IPS-20b (cell line): Measurements from ENCODE around the gene NUDT7.
A peak's percentile ranks its signal among the peaks of the same experiment; 100 is the strongest.

Experiments used
- H3K27ac ChIP-seq: one replicate; pipeline ENCODE4 v1.5.1; 2013; ENCODE audit warnings: low read length
- H3K27me3 ChIP-seq: 2 replicates; pipeline ENCODE4 v1.6.1; 2013; ENCODE audit warnings: mild to moderate bottlenecking, low read length, inconsistent platforms; ENCODE audit not compliant: insufficient read depth
- H3K36me3 ChIP-seq: 2 replicates; pipeline ENCODE4 v1.6.1; 2013; ENCODE audit warnings: low read depth, mild to moderate bottlenecking, inconsistent platforms, low read length, moderate library complexity; ENCODE audit not compliant: insufficient read depth
- H3K4me1 ChIP-seq: 2 replicates; pipeline ENCODE4 v1.6.1; 2013; ENCODE audit warnings: mild to moderate bottlenecking, control low read depth, inconsistent platforms, low read length, moderate library complexity; ENCODE audit not compliant: insufficient read depth
- H3K4me3 ChIP-seq: 2 replicates; pipeline ENCODE4 v1.5.1; 2013; ENCODE audit warnings: mild to moderate bottlenecking, low read length, inconsistent platforms
- H3K9ac ChIP-seq: 2 replicates; pipeline ENCODE4 v1.6.1; 2013; ENCODE audit warnings: low read depth, mild to moderate bottlenecking, inconsistent platforms, low read length, moderate library complexity
- H3K9me3 ChIP-seq: 2 replicates; pipeline ENCODE4 v1.6.1; 2013; ENCODE audit warnings: mild to moderate bottlenecking, low read depth, low read length, inconsistent platforms; ENCODE audit not compliant: insufficient read depth

Gene NUDT7

GRCh38 chr16:77722309-77723107, at the start of gene NUDT7:
Gene NUDT7, plus strand, starts transcription at chr16:77722514. Its CDS starts 69 bp downstream, at chr16:77722583.
- peak within 1 kb of the TSS; percentile 83 for H3K4me3 ChIP-seq
- peak within 1 kb of the TSS; percentile 82 for H3K9ac ChIP-seq
- H3K9me3 ChIP-seq, result no peaks in the 10 kb centered on the region
- H3K4me1 ChIP-seq, result peaks cover 5% of the 10 kb centered on the region; the same call in 1 of the 2 replicates
- no peaks in the 10 kb centered on the region for H3K27me3 ChIP-seq
- peak within 1 kb of the TSS; percentile 34 for H3K27ac ChIP-seq
- no peaks in the 10 kb centered on the region for H3K36me3 ChIP-seq

- Histone ChIP-seq H3K9ac (no peak overlapping the region), H3K27ac (no peak overlapping the region), H3K36me3 (no peaks in the 10 kb centered on the region), H3K27me3 (no peaks in the 10 kb centered on the region), H3K4me1 (no peaks in the 10 kb centered on the region), H3K4me3 (no peak overlapping the region), H3K9me3 (no peaks in the 10 kb centered on the region)
Measured at GRCh38 chr16:77674888-77675287, 47.4 kb upstream of the NUDT7 start.

GRCh38 chr16:77675464-77676324, 46.6 kb upstream of the NUDT7 start:
- Histone ChIP-seq H3K27ac (no peak overlapping the region), H3K27me3 (no peaks in the 10 kb centered on the region), H3K9me3 (no peaks in the 10 kb centered on the region), H3K36me3 (no peaks in the 10 kb centered on the region), H3K4me1 (no peaks in the 10 kb centered on the region), H3K4me3 (no peak overlapping the region), H3K9ac (no peak overlapping the region)

- Histone ChIP-seq H3K27ac (no peak overlapping the region), H3K9ac (no peak overlapping the region), H3K4me1 (no peaks in the 10 kb centered on the region), H3K4me3 (no peak overlapping the region), H3K27me3 (no peaks in the 10 kb centered on the region), H3K36me3 (no peaks in the 10 kb centered on the region), H3K9me3 (no peaks in the 10 kb centered on the region)
Measured at GRCh38 chr16:77677129-77677528, 45.2 kb upstream of the NUDT7 start.

GRCh38 chr16:77679391-77679790, 42.9 kb upstream of the NUDT7 start:
- no peaks in the 10 kb centered on the region for H3K27me3 ChIP-seq
- H3K36me3 ChIP-seq, result no peaks in the 10 kb centered on the region
- no peak overlapping the region for H3K9ac ChIP-seq
- H3K27ac ChIP-seq, result no peak overlapping the region
- H3K4me1 ChIP-seq, result no peaks in the 10 kb centered on the region
- H3K9me3 ChIP-seq, result no peaks in the 10 kb centered on the region
- H3K4me3 ChIP-seq, result no peak overlapping the region

- H3K36me3 ChIP-seq, result no peaks in the 10 kb centered on the region
- no peak overlapping the region for H3K4me3 ChIP-seq
- H3K27ac ChIP-seq, result no peak overlapping the region
- H3K27me3 ChIP-seq, result no peaks in the 10 kb centered on the region
- no peak overlapping the region for H3K9ac ChIP-seq
- no peaks in the 10 kb centered on the region for H3K9me3 ChIP-seq
- no peaks in the 10 kb centered on the region for H3K4me1 ChIP-seq
Measured at GRCh38 chr16:77679901-77680300, 42.4 kb upstream of the NUDT7 start.

GRCh38 chr16:77680496-77680895, 41.8 kb upstream of the NUDT7 start:
- Histone ChIP-seq H3K4me1 (no peaks in the 10 kb centered on the region), H3K9ac (no peak overlapping the region)

GRCh38 chr16:77682586-77682985, 39.7 kb upstream of the NUDT7 start:
- Histone ChIP-seq H3K9me3 (no peaks in the 10 kb centered on the region), H3K27ac (no peak overlapping the region), H3K27me3 (no peaks in the 10 kb centered on the region), H3K4me1 (no peaks in the 10 kb centered on the region), H3K9ac (no peak overlapping the region), H3K36me3 (no peaks in the 10 kb centered on the region), H3K4me3 (no peak overlapping the region)

More at GRCh38 chr16:77680496-77680895, 41.8 kb upstream of the NUDT7 start:
- Histone ChIP-seq H3K9me3 (no peaks in the 10 kb centered on the region), H3K27me3 (no peaks in the 10 kb centered on the region), H3K27ac (no peak overlapping the region), H3K4me3 (no peak overlapping the region), H3K36me3 (no peaks in the 10 kb centered on the region)

GRCh38 chr16:77683397-77684180, 38.7 kb upstream of the NUDT7 start:
- H3K9ac ChIP-seq, result no peak overlapping the region
- H3K9me3 ChIP-seq, result no peaks in the 10 kb centered on the region
- no peak overlapping the region for H3K27ac ChIP-seq
- no peaks in the 10 kb centered on the region for H3K4me1 ChIP-seq
- H3K4me3 ChIP-seq, result no peak overlapping the region
- H3K27me3 ChIP-seq, result 0 out of 2 replicates have a peak, but pooled peaks cover 1% of the 10 kb centered on the region
- no peaks in the 10 kb centered on the region for H3K36me3 ChIP-seq

- Histone ChIP-seq H3K36me3 (no peaks in the 10 kb centered on the region), H3K4me1 (no peaks in the 10 kb centered on the region), H3K9ac (no peak overlapping the region), H3K27me3 (0 out of 2 replicates have a peak, but pooled peaks cover 6% of the 10 kb centered on the region), H3K4me3 (no peak overlapping the region), H3K27ac (no peak overlapping the region), H3K9me3 (no peaks in the 10 kb centered on the region)
Measured at GRCh38 chr16:77684181-77684526, 38.2 kb upstream of the NUDT7 start.

- Histone ChIP-seq H3K36me3 (no peaks in the 10 kb centered on the region), H3K9me3 (no peaks in the 10 kb centered on the region), H3K27ac (no peak overlapping the region), H3K4me3 (no peak overlapping the region), H3K4me1 (no peaks in the 10 kb centered on the region), H3K27me3 (0 out of 2 replicates have a peak, but pooled peaks cover 6% of the 10 kb centered on the region), H3K9ac (no peak overlapping the region)
Measured at GRCh38 chr16:77686385-77686784, 35.9 kb upstream of the NUDT7 start.
